Mesendoderm (in vitro differentiated cells): ENCODE measurements around the gene BTRC.
"Not testable (repeated sequence)": the region's sequence is repeated elsewhere in the genome, so short reads cannot be mapped to it uniquely, and the experiment has no call there.

Experiments
- DNase-seq: peaks from one replicate; pipeline ENCODE4 v3.0.0; 2013
- H2AK5ac ChIP-seq: 2 replicates; pipeline ENCODE4 v1.6.1; 2013; ENCODE audit warnings: low read length, inconsistent platforms
- H2BK120ac ChIP-seq: 2 replicates; pipeline ENCODE4 v1.6.1; 2013; ENCODE audit warnings: low read depth, mild to moderate bottlenecking, low read length, moderate library complexity, mixed read lengths
- H2BK15ac ChIP-seq: replicated peaks from 2 replicates; pipeline ENCODE4 v1.6.1; 2013; ENCODE audit warnings: low read depth, mild to moderate bottlenecking, moderate library complexity
- H2BK5ac ChIP-seq: 2 replicates; pipeline ENCODE4 v1.6.1; 2013; ENCODE audit warnings: low read length, inconsistent platforms
- H3K18ac ChIP-seq: 2 replicates; pipeline ENCODE4 v1.6.1; 2013; ENCODE audit warnings: mild to moderate bottlenecking, low read length, mixed read lengths
- H3K23ac ChIP-seq: one replicate; pipeline ENCODE4 v1.6.1; 2013; ENCODE audit warnings: low read length
- H3K27ac ChIP-seq: 2 replicates; pipeline ENCODE4 v1.5.1; 2013; ENCODE audit warnings: low read depth, mild to moderate bottlenecking, inconsistent platforms, low read length, moderate library complexity
- H3K27me3 ChIP-seq: 2 replicates; pipeline ENCODE4 v1.6.1; 2013; ENCODE audit warnings: low read length, control low read depth, mild to moderate bottlenecking, inconsistent platforms; ENCODE audit not compliant: insufficient read depth, poor library complexity
- H3K36me3 ChIP-seq: 2 replicates; pipeline ENCODE4 v1.6.1; 2013; ENCODE audit warnings: low read length, inconsistent platforms; ENCODE audit not compliant: control insufficient read depth, insufficient read depth
- H3K4ac ChIP-seq: one replicate; pipeline ENCODE4 v1.6.1; 2013; ENCODE audit warnings: low read depth, mild to moderate bottlenecking, low read length, moderate library complexity
- H3K4me1 ChIP-seq: 2 replicates; pipeline ENCODE4 v1.6.1; 2013; ENCODE audit warnings: low read depth, low read length, inconsistent platforms; ENCODE audit not compliant: control insufficient read depth
- H3K4me2 ChIP-seq: 2 replicates; pipeline ENCODE4 v1.6.1; 2013; ENCODE audit warnings: low read length
- H3K4me3 ChIP-seq: 2 replicates; pipeline ENCODE4 v1.5.1; 2013; ENCODE audit warnings: mild to moderate bottlenecking, low read length
- H3K56ac ChIP-seq: one replicate; pipeline ENCODE4 v1.6.1; 2013; ENCODE audit warnings: low read length
- H3K79me1 ChIP-seq: 2 replicates; pipeline ENCODE4 v1.6.1; 2013; ENCODE audit warnings: low read length, inconsistent platforms
- H3K79me2 ChIP-seq: 2 replicates; pipeline ENCODE4 v1.6.1; 2013; ENCODE audit warnings: mild to moderate bottlenecking, low read length; ENCODE audit not compliant: control insufficient read depth, insufficient read depth
- H3K9ac ChIP-seq: 2 replicates; pipeline ENCODE4 v1.6.1; 2013; ENCODE audit warnings: low read length, inconsistent platforms
- H4K5ac ChIP-seq: one replicate; pipeline ENCODE4 v1.6.1; 2013; ENCODE audit warnings: low read length
- H4K8ac ChIP-seq: one replicate; pipeline ENCODE4 v1.6.1; 2013; ENCODE audit warnings: low read depth, mild to moderate bottlenecking, control low read depth, low read length, moderate library complexity
- WGBS: extraction: QIAGEN DNeasy Blood & Tissue Kit; methylation state at CpG from one replicate; pipeline ENCODE4 v1.1.7; 2013; ENCODE audit warnings: low lambda C conversion rate, missing lambda C conversion rate; ENCODE audit not compliant: insufficient coverage; ENCODE audit errors: extremely low coverage; 5-methylcytosine and 5-hydroxymethylcytosine counted together

BTRC gene

GRCh38 chr10:101327454-101327853 is 26.5 kb upstream of the BTRC start:
- H3K36me3 ChIP-seq, H3K4me1 ChIP-seq, H3K27ac ChIP-seq, DNase-seq, H3K79me1 ChIP-seq, H3K23ac ChIP-seq, H4K5ac ChIP-seq, H2BK5ac ChIP-seq, H3K56ac ChIP-seq, H2BK15ac ChIP-seq, H3K4me2 ChIP-seq, H2AK5ac ChIP-seq, H3K4me3 ChIP-seq, H2BK120ac ChIP-seq, H3K27me3 ChIP-seq, H3K79me2 ChIP-seq, H3K9ac ChIP-seq, H3K18ac ChIP-seq, H3K4ac ChIP-seq, H4K8ac ChIP-seq: not testable (repeated sequence)
- WGBS = no CpG with 5 or more reads among the region's 1 CpG

DNA sequence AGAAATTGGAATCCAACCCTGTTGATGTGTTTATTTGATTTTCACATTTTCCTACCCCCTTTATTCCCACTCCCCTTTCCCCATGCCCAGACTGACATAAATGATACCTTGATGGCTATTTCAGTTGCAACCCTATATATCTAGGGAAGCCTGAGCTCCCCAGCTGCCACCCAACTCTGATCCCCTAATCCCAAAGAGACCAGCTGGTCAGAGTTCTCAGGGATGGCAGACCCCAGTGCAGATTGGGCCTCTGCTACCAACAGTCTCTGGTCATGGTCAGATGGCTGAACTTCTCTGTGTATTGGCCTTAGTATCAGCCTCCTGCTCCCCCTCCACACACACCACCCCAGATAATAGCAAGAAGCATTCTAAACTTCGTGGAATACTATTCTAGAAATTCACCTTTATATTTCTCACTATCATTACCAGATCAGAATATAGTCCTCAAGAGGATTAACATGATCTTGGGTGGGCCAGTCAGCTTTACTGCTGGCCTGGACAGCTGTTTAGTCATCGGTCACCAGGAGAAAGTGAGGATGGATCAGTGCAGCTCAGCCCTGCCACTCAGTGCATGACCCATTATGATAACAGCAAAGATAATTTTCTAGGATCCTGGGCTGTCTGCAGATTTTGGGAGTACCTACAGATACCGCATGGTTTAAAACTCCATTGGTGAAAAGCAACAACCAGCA is 24.5 kb upstream of the BTRC start:
- WGBS = no CpG with 5 or more reads among the region's 3 CpGs
- H3K27ac ChIP-seq = no peak overlapping the region
- no peaks in the 10 kb centered on the region for H3K4me1 ChIP-seq

GRCh38 chr10:101330231-101330630 is 23.7 kb upstream of the BTRC start:
- Histone ChIP-seq H3K18ac (no peak overlapping the region), H4K8ac (no peak overlapping the region), H3K56ac (no peak overlapping the region), H2BK15ac (no peak overlapping the region), H3K9ac (no peak overlapping the region), H3K27me3 (no peaks in the 10 kb centered on the region), H3K23ac (no peak overlapping the region), H3K4me1 (no peaks in the 10 kb centered on the region), H3K36me3 (no peaks in the 10 kb centered on the region), H2BK120ac (no peak overlapping the region), H3K4me3 (no peak overlapping the region), H3K27ac (no peak overlapping the region), H3K79me1 (no peaks in the 10 kb centered on the region), H2BK5ac (no peak overlapping the region), H3K4me2 (no peak overlapping the region), H2AK5ac (no peak overlapping the region), H4K5ac (no peak overlapping the region), H3K79me2 (no peaks in the 10 kb centered on the region), H3K4ac (no peak overlapping the region)
- no peak for DNase-seq
- no CpG with 5 or more reads among the region's 4 CpGs for WGBS

More for the DNA sequence above, 24.5 kb upstream of the BTRC start:
- Histone ChIP-seq H3K79me2 (no peaks in the 10 kb centered on the region), H3K4me3 (no peak overlapping the region), H3K56ac (no peak overlapping the region), H3K79me1 (no peaks in the 10 kb centered on the region), H2BK5ac (no peak overlapping the region), H3K4me2 (no peak overlapping the region), H3K4ac (no peak overlapping the region), H2AK5ac (no peak overlapping the region), H3K23ac (no peak overlapping the region), H3K36me3 (no peaks in the 10 kb centered on the region), H4K8ac (no peak overlapping the region), H4K5ac (no peak overlapping the region), H3K27me3 (no peaks in the 10 kb centered on the region), H2BK15ac (no peak overlapping the region), H3K18ac (no peak overlapping the region), H2BK120ac (no peak overlapping the region), H3K9ac (no peak overlapping the region)
- DNase-seq = no peak

DNA sequence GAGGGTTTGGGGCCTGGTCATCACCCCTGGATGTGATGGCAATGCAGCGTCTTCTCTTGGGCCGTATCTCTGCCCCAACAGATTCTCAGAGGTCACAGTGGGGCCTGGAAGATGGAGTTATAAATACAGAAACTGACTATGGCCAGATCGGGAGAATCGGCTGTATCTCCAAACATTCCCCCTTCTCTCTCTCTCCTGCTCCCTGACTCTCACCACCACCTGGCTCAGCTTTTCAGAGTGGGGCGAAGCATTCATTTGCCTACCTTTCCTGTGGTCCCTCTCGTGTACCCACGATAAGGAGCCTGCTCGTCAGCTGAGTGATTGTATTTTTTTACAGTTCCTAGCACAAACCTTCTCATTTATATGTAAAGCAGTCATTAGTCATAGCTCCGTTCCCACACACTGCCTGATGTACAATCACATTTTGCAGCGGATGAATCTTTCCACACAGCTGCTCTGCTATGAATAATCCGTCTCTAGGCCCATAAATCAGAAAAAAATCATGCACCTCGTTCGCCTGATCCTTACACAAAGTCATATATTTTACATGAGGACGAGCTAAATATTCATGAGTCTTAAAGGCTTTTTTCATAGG is 23.2 kb upstream of the BTRC start:
- H3K23ac ChIP-seq = no peak overlapping the region
- H2BK120ac ChIP-seq = no peak overlapping the region
- no peaks in the 10 kb centered on the region for H3K4me1 ChIP-seq
- H2BK15ac ChIP-seq = no peak overlapping the region
- no peak overlapping the region for H3K27ac ChIP-seq
- no peaks in the 10 kb centered on the region for H3K79me2 ChIP-seq
- no peak overlapping the region for H3K4me2 ChIP-seq
- no peak overlapping the region for H3K9ac ChIP-seq
- no peak overlapping the region for H2BK5ac ChIP-seq
- H3K56ac ChIP-seq = no peak overlapping the region
- no peak for DNase-seq
- no peaks in the 10 kb centered on the region for H3K27me3 ChIP-seq
- H4K5ac ChIP-seq = no peak overlapping the region
- H2AK5ac ChIP-seq = no peak overlapping the region
- no peak overlapping the region for H4K8ac ChIP-seq
- no peaks in the 10 kb centered on the region for H3K36me3 ChIP-seq
- no peaks in the 10 kb centered on the region for H3K79me1 ChIP-seq
- WGBS = no CpG with 5 or more reads among the region's 14 CpGs
- no peak overlapping the region for H3K4me3 ChIP-seq
- H3K18ac ChIP-seq = no peak overlapping the region
- H3K4ac ChIP-seq = no peak overlapping the region

GRCh38 chr10:101331956-101332355 is 22.0 kb upstream of the BTRC start:
- DNase-seq = no peak
- no peaks in the 10 kb centered on the region for H3K36me3 ChIP-seq
- no peaks in the 10 kb centered on the region for H3K27me3 ChIP-seq

DNA sequence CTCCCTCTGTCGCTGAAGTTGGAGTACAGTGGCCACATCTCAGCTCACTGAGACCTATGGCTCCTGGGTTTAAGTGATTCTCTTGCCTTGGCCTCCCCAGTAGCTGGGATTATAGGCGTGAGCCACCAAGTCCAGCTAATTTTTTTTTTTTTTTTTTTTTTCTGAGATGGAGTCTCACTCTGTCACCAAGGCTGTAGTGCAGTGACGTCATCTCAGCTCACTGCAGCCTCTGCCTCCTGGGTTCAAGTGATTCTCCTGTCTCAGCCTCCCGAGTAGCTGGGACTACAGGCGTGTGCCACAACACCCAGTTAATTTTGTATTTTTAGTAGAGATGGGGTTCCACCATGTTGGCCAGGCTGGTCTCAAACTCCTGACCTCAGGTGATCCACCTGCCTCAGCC is 19.7 kb upstream of the BTRC start:
- not testable (repeated sequence) for H2BK120ac ChIP-seq, H3K9ac ChIP-seq

More at GRCh38 chr10:101331956-101332355, 22.0 kb upstream of the BTRC start:
- no peak overlapping the region for H3K9ac ChIP-seq
- no peak overlapping the region for H3K4me2 ChIP-seq
- no peak overlapping the region for H3K18ac ChIP-seq
- no peak overlapping the region for H3K23ac ChIP-seq
- no peak overlapping the region for H2BK120ac ChIP-seq
- H2BK5ac ChIP-seq = no peak overlapping the region
- H3K56ac ChIP-seq = no peak overlapping the region
- H2AK5ac ChIP-seq = no peak overlapping the region
- no peak overlapping the region for H3K4ac ChIP-seq
- no peak overlapping the region for H2BK15ac ChIP-seq
- no peaks in the 10 kb centered on the region for H3K4me1 ChIP-seq
- H3K79me2 ChIP-seq = no peaks in the 10 kb centered on the region
- H4K5ac ChIP-seq = no peak overlapping the region
- H3K79me1 ChIP-seq = no peaks in the 10 kb centered on the region
- H3K4me3 ChIP-seq = no peak overlapping the region
- no peak overlapping the region for H4K8ac ChIP-seq
- WGBS = no CpG with 5 or more reads among the region's 2 CpGs
- H3K27ac ChIP-seq = no peak overlapping the region

More for the DNA sequence above, 19.7 kb upstream of the BTRC start:
- not testable (repeated sequence) for H3K27me3 ChIP-seq, H2BK5ac ChIP-seq, H3K4me2 ChIP-seq, H3K18ac ChIP-seq, H2BK15ac ChIP-seq, H3K27ac ChIP-seq, H3K4me1 ChIP-seq, H3K23ac ChIP-seq, H4K8ac ChIP-seq, H3K4ac ChIP-seq, H3K56ac ChIP-seq, H4K5ac ChIP-seq, H3K36me3 ChIP-seq, DNase-seq, H3K79me1 ChIP-seq, H3K4me3 ChIP-seq, H3K79me2 ChIP-seq, H2AK5ac ChIP-seq
- whole genome bisulfite sequencing = no CpG with 5 or more reads among the region's 5 CpGs
